HG03135 (cell line): ENCODE results near the gene CABP1.

Experiments
- ATAC-seq: cut with Tn5 transposase; IDR thresholded peaks from one replicate; pipeline ENCODE4 v1.9.1; 2021; ENCODE audit warnings: mild to moderate bottlenecking, moderate library complexity; ENCODE audit not compliant: unreplicated experiment

CABP1 gene

DNA sequence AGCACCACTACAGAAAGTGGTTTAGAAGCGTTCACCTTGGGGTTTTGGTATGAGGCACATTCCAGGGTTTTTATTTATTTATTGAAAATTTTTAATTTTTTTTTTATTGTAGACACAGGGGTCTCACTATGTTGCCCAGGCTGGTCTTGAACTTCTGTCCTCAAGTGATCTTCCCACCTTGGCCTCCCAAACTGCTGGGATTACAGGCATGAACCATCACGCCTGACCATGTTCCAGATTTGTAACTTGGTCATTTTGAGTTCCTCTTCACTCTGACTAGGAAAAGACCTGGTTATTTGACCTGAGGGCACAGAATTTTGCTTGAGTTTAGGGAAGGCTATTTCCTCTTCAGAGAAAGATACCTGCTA, 49.6 kb downstream of the CABP1 start:
- ATAC-seq: no peak

DNA sequence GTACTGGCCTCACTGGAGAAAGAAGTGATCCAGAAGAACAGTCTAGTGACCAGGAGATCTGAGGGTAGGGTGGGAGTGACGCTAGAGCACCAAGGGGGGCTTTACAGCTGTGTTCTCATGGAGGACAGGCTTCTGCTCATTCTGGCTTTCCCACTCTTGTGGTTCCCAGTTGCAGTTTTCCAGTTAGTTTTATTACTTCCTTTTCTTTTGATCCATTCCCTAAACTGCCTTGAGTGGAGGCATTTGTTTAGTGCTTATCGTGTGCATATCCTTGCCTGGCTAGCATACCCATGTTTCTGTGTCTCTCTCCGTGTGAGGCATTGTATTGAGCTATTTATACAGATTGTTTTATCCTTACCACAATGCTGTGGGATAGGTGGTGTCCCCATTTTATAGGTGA, 50.6 kb downstream of the CABP1 start:
- ATAC-seq: no peak

DNA sequence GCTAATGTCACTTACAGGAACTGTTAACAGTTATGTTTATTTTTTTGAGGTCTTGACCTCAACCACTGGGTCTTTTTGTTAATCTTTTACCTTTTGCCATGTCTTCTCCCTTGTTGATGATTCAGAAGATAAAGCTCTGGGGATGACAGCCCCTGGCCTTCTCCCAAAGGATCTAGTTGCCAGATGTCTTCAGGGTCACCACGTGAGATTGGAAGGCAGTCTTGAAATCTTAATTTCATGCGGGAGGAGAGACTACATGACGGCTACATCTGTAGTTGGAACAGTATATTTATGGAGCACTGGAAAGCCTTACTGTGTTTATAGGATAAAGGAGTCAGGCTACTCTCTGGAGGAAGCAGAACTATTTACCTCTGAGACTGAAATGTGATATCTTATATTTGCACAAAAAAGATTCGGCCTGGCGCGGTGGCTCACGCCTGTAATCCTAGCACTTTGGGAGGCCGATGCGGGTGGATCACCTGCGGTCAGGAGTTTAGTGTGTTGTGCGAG, 52.2 kb downstream of the CABP1 start:
- no peak for ATAC-seq

DNA sequence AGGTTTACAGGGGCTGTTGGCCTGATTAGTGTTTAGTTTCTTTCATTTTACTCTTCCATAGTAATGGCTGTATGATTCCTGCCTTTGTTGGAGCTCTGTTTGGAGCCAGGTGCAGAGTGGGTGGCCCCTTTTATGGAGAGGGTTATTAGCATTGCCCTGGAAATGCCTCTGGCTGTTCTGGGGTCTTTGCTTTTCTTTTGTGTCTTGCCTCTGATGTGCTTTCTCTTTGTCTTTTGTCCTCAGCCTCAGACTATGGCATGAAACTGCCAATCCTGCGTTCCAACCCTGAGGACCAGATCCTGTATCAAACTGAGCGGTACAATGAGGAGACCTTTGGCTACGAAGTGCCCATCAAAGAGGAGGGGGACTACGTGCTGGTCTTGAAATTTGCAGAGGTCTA, 53.4 kb downstream of the CABP1 start:
- ATAC-seq: no peak

DNA sequence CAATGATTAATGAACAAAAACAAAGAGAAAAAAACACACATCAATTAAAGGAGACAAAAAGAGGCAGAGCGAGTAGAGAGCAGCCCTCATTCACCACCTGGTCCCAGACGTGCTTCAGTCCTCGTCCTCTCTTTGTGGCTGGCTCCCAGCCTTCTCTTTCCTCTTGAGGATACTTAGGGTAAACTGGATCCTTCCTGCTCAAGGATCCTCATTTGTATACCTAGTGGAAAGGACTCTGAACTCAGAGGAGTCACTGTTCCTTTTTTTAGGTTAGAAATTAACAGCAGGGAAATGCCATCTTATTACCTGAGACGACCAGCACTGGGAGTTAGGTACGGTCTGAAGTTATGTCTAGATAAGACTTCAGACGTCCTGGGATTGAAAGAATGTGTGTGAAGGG, 56.2 kb downstream of the CABP1 start:
- no peak for ATAC-seq

DNA sequence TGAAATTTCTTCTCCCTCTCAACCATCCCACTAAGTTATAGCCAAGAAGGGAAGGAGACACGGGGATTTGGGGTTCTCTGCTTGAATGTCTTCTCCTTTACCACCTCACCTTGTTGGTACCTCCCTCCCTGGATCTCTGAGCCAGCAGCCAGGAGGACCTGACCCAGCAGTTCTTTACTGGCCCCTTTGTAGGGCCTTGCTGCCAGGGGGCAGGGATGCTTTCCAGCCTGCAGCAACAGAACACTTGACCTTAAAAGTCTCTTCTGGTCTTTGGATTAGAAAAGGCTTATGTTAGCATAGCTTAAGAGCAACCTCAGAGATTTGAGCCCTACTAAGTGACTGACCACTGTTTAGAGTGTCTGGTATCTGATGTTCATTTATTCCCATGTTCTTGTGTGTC, 56.9 kb downstream of the CABP1 start:
- ATAC-seq: no peak

DNA sequence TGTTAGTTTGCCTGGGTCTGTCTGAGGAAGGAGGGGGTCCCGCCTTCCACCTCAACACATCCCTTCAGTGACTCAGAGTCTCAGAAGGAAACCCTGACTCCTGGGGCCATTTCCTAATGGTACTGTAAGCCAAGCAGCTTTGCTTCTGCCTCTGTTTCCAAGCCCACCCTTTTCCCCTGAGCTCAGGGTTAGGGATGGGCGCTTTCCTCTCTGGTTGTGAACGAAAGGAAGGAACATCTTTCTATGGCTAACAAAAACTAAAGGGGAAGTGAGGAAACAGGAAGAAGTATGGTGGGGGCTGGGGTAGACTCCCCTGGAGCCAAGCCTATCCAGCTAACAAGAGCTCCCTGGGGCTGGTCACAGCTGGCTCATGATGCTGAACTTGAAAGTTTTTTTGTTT, 58.2 kb downstream of the CABP1 start:
- ATAC-seq: no peak

DNA sequence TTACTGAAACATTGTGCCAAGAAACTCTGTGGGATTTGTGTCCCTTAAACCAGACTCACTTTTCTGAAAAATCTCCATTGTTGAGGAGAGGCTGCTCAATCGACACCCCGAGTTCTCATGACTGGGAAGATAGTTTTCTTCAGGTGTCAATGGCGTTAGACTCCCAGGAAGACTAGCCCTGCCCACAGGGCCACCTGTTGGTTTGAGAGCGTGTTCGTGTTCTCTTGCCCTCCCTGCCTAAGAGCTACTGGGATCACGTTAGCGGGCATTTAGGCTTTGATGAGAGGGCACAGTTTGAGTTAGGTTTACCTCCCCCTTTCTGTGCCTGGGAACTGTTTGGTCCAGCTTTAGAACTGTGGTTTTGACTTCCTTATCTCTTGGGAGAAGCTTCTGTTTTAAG, 59.1 kb downstream of the CABP1 start:
- no peak for ATAC-seq

DNA sequence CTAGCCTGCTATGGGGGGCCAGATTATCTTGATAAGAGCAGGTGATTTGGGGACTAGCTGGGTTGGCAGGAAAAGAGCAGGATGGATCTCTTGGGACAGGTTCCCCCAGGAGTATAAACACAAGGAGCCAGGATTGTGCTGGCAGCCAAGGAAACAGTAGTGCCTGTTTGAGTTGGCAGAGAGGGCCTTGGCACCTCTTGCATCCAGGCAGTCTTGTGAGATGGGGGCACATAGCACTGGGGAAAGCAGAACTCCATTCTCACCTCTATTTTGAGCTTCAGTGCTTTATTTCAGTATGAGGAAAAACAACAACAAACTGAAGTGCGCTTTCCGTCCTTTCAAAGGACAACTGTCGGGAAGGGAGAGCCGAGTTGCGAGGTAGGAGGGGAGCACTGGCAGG, 60.5 kb downstream of the CABP1 start:
- no peak for ATAC-seq

DNA sequence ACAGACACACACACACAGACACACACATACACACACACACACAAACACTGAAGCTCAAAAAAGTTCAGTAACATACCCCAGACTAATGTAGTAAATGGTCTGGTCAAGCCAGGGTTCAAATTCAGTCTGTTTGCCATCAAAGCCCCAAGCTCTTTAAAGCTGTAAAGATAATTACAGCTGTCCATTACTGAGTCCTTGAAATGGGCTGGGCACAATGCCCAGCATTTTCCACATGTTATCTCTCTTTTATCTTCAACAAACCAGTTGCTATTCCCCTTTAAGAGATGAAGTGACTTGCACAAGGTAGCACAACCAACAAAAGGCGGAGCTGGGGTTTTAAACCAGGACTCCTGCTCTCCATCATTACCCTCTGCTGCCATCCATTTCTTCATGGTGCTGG, 62.2 kb downstream of the CABP1 start:
- ATAC-seq: no peak

DNA sequence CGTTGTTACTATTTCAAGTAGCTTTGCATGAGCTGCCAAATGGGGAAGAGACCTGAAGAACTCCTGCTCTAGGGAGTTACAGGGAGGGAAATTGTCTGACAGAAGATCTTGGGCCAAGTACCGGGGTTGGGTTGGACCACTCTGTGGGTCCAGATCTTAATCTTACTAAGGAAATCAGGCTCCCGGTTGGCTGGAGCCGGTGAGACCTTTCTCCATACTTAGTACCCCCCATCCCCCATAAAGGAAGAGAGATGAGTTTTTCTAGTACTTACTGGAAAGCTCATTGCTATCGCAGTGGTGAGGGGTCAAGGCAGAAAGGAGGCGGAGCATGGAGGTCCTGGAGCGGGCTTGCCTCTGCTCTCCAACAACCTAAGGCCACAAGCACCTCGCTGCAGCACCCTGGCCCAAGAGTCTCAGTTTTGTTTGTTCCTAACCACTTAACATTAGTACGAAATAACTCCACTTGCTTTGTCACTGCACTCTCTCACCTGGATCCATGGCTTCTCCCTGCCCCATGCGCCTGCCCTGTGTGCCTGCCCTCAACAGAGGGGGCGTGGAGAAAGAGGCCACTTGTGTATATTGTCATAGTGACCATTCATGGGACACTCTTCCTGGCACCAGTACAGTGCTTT, 63.0 kb downstream of the CABP1 start:
- ATAC-seq: no peak

DNA sequence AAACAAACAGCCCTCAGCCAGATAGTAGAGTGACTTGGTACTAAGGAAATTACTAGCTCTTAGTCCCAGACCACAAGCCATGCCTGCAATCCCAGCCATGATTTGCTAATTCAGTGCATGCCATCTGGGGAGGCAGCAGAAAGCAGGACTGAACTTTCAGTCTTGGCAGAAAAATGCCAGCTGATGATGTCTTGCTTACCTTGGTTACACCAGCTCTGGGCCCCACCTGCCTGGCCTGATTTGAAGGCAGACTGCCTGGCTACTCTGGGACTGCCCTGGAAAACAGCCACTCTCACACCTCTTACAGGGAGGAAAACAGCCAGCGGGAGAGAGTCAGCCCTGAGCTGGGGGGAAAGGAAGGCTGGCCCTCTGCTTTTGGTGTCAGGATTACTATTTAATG, 65.2 kb downstream of the CABP1 start:
- no peak for ATAC-seq

DNA sequence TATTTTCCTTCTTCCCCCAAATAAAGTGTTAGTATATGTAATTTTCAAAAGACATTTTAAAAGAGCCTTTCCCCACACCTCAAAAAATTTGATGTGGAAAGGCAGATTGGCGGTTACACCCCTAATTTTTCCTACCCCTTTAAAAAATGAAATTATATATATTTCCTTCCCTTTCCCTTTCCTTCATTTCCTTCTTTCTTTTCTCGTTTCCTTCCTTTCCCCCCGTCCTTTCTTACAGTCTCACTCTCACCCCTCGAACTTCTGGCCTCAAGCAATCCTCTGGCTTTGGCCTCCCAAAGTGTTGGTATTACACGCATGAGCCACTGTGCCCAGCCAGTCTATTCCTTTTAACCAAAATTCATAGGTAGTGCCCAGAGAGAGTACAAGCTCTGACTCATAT, 65.6 kb downstream of the CABP1 start:
- no peak for ATAC-seq

DNA sequence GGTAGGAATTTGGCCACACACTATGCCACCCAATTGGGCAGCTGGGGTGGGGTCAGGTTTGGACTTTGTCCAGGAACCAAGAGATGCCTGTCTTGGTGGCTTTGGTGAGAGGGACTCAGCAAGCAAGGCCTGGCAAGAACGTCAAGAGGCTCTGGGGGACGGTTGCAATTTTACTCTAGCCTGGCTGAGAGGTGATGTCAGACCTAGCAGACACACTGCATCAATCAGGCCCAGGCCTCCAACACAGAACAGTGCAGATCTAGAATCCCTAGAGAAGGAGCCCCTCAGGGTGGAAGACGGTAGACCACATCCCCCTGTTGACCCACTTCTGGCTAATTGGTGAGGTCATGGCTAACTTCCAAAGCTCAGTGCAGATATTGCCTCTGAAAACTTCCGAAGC, 68.2 kb downstream of the CABP1 start:
- no peak for ATAC-seq

DNA sequence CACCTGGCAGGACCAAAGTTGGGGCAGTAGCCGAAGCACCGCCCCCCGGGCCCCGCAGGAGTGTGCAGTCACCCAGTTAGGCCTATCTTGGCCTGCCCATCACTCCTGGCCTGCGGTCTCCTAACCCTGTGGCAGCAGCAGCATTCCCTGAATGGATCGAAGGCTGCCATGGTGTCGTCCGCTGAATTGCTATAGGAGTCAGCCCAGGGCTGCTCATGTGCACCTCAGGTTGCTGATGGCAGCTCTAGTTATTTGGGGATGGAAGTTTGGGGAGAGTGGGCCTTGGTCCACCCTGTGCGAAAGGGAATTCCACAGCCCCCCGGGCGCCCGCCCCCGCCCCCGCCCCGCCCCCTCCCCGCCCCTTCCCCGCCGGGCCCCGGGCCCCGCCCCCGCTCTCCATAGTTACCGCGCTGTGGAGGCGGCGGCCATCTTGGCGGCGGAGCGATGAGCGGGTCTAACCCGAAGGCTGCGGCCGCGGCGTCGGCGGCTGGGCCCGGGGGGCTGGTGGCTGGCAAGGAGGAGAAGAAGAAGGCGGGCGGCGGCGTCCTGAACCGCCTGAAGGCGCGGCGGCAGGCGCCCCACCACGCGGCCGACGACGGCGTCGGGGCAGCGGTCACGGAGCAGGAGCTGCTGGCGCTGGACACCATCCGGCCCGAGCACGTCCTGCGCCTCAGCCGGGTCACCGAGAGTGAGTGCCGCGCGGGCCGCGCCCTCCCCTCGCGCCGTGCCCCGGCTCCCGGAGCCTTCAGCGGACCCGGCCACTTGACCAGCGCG, 69.8 kb downstream of the CABP1 start, which contains the start of gene UNC119B:
TSS of gene UNC119B (plus strand) at position 428 of the 774 bp plus-strand sequence. CDS start at position 445, 17 bp downstream.
- ATAC-seq: peak; percentile 54

DNA sequence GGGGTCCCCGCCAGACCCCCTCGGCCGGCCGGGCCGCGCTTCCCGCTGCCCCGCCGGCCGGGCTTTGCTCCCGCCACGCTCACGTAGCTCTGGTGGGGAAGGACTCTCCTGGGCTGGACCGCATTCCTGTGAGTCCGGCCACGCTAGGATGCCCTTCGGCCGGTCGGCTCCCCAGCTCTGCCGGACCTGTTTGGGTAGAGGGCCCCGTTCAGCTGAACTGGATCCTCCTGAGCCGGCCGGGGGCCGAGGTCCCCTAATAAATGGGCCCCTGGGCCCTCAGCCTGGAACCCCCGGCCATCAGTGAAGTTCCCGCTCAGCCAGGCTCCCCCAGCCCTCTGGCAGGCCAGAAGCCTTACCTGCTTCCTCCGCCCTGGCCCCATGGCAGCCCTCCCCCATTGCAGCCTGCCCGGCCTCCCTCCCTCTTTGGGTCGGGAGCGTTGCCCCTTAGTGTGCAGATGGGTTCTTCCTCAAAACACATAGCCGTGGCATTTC, 70.4 kb downstream of the CABP1 start:
- peak; percentile 46 for ATAC-seq

DNA sequence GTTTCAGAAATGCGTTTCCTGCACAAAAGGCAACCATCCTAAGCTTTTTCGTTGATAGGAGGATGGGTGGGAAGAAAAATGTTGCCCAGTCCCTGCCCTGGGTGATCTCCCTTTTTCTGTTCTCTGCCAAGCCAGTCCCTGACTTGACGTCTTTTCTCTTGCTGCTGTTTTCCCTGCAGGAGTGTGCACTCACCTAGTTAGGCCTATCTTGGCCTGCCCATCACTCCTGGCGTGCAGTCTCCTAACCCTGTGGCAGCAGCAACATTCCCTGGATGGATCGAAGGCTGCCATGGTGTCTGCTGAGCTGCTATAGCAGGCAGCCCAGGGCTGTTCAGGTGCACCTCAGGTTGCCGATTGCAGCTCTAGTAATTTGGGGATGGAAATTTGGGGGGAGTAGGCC, 71.0 kb downstream of the CABP1 start:
- no peak for ATAC-seq

DNA sequence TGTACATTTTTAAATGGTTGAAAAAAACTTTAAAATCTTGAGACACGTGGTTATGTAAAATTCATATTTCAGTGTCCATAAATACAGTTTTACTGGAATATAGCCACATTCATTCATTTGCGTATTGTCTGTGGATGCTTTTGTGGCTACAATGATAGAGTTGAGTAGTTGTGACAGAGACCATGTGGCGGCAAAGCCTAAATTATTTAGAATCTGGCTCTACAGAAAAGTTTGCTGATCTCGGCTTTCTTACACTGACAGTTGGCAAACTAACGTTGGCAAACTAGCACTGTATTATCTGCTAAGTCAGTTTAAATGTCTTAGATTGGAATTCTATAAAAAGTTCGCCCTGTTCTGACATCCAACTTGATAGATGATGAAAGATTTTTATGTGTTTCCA, 72.2 kb downstream of the CABP1 start:
- ATAC-seq: no peak

DNA sequence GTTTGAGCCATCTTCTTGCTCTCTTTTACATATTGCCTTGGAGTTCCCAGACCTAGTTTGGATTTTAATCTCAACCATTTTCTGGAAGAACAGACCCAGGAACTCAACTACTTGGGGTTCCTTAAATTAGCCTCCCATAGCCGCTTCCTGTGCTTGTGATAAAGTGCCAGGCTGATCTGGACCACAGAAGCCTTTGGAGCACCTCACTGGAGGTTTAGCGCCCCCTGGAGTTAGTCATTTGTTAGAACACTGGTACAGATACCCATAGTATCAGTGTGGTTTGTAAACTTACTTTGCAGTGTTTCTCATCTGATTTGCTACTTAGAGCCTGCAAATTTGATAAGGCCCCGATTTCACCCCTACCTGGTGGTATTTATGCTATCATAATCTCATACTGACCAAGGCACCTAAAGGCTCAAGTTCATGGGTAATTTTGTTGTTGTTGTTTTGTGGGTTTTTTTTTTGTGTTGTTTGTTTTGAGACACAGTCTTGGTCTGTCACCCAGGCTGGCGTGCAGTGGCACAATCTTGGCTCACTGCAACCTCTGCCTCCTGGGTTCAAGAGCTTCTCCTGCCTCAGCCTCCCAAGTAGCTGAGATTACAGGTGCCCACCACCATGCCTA, 73.5 kb downstream of the CABP1 start:
- ATAC-seq: no peak
